CD4-positive, alpha-beta T cell treated with Interleukin-15 for 1 hour (primary cell): ENCODE data around the gene COL21A1.

Experiments
- DNase-seq: peaks from one replicate; pipeline ENCODE4 v3.0.0-alpha.2; 2020

COL21A1 gene

DNA sequence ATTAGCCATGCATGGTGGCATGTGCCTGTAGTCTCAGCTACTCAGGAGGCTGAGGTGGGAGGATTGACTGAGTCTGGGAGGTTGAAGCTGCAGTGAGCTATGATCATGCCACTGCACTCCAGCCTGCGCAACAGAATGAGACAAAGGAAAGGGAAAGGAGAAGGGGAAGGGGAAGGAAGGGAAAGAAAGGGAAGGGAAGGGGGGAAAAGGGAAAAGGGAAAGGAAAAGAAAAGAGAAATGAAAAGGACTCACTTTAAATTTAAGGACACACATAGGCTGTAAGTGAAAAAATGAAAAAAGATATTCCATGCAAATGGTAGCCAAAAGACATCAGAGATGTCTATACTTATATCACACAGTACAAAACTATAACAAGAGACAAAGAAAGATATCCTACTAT is 74.2 kb downstream of the COL21A1 start:
- DNase-seq = no peak

DNA sequence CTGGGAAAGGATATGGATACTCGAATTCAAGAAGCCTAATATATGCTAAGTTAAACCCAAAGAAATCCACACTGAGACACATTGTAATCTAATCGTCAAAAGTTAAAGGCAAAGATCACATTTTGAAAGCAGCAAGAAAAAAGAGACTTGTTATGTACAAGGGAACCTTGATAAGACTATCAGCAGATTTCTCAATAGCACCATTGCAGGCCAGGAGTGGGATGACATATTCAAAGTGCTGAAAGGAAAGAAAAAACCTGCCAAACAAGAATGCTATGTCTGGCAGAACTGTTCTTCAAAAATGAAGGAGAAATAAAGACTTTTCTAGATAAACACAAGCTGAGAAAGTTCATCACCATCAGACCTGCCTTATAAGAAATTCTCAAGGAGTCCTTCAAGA is 75.2 kb downstream of the COL21A1 start:
- DNase-seq = no peak

GRCh38 chr6:56169366-56169765 is 78.0 kb downstream of the COL21A1 start:
- no peak for DNase-seq

DNA sequence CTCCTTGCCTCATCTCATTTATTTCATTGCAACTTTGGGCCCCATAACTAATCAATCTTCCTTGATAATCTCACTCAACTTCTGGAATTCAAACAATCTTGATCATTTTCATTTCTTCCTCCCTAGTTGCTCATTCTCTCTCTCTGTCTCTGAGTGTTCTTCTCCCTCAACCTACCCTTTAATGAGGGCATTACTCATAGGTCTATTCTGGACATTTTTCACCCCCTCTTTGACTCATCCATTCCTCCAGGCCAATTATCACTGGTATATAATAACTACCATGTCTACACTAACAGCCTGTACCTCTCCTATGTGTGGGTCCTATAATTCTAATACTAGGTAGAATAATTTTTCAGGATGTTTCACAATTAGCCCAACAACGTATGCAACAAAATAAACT is 78.8 kb downstream of the COL21A1 start:
- no peak for DNase-seq

- DNase-seq = no peak
These were observed 85.3 kb downstream of the COL21A1 start for GRCh38 chr6:56162081-56162480.

- no peak for DNase-seq
These were observed 86.9 kb downstream of the COL21A1 start for GRCh38 chr6:56160489-56160888.

DNA sequence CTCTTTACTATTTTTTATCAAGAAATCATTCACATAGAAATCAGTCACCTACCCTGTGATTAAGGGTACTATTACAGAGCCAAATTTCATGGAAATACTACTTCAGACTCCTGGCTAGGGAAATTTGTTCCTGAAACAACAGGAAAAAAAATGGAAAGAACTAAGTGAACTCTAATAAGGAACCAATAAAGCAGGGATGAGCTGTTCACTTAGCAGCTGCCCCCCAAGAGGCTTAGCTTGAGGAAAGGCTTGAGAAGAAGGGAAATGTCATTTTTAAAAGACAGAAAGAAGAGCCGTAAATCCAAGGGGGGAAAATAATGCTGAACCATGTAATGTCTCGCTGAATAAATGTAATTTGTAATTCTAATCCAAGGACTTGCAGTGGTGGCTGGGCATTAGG is 88.8 kb downstream of the COL21A1 start:
- no peak for DNase-seq

GRCh38 chr6:56156643-56157042 is 90.7 kb downstream of the COL21A1 start:
- no peak for DNase-seq

GRCh38 chr6:56155634-56156141 is 91.7 kb downstream of the COL21A1 start:
- no peak for DNase-seq

DNA sequence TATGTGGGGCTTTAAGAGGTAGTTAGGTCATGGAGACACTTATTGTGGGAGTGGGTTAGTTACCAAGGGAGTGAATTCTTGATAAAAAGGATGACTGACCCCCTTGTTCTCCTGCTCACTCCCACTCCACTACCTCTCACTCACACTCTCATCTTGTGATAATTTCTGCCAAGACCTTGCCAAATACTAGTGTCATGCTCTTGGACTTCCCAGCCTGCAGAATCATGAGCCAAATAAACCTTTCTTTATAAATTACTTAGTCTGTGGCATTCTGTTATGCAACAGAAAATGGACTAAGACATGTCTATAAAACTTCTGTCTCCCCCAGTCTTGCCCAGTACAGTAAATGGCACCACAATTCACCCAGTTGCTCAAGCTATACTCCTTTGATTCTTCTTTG is 93.3 kb downstream of the COL21A1 start:
- DNase-seq = no peak

DNA sequence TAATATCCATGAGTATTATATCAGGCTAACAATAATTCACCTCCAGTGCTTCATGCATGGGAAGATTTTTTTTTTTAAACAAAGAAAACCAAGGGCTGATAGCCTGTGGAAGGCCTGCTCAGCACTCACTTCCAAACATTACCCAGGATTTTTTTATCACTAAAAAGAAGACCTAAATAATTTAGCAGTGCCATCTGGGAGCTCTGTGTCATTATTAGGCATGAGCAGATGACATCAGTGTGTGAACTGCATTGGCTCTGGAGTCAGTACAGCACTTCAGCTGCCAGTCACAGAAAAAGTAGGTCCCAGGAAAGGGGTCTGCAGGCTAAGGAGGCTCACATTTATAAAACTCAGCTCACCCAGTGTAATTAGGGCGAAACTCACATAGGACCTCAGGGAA is 94.8 kb downstream of the COL21A1 start:
- DNase-seq = no peak

DNA sequence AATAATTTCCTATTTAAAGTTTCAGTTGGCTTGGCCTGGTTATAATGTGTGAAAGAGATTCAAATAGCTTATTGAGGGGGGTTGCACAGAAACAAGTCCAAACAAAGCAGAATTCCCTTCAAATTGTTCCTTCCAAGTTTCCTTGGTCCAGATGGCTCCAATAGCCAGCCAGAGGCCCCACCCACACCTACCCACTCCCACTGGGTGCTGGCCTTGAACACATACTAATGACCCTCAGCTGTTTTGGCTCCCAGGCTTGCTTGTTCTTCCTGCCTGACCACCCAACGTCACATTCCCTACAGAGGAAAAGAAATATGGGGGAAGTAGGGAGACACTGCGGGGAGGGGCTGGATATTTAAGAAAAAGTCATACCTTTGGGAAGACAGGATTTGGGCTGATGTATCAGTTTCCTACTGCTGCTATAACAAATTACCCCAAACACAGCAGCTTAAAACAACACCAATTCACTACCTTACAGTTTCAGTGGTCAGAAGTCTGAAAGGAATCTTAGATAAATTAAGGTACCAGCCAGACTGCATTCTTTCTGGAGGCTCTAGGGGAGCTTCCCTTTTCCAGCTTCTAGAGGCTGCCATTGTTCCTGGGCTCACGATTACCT is 95.7 kb downstream of the COL21A1 start:
- DNase-seq = no peak

- no peak for DNase-seq
These were observed 98.7 kb downstream of the COL21A1 start for GRCh38 chr6:56148488-56149186.

GRCh38 chr6:56147766-56148165 is 99.6 kb downstream of the COL21A1 start:
- DNase-seq = no peak

GRCh38 chr6:56146086-56146485 is 101.3 kb downstream of the COL21A1 start:
- no peak for DNase-seq

DNA sequence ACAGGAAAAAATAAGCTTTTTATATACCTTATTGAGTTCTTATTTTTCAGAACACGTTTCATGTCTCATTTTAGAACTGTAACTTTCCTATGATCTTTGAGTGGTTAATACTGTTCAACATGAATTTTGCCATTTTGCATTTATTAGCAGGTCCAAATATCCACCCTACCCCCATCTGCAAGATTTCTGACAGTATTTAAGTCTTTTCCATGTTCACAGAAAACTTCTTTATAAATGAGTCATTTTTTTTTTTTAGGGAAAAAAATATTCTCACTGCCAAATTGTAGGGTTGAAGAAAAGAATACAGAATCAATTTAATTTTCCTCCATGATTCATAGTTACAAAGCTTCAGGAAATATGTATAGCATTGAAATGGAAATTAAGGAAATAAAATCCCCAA is 101.8 kb downstream of the COL21A1 start:
- no peak for DNase-seq

GRCh38 chr6:56144538-56145324 is 102.6 kb downstream of the COL21A1 start:
- no peak for DNase-seq

- no peak for DNase-seq
These were observed 103.6 kb downstream of the COL21A1 start for GRCh38 chr6:56143796-56144195.

DNA sequence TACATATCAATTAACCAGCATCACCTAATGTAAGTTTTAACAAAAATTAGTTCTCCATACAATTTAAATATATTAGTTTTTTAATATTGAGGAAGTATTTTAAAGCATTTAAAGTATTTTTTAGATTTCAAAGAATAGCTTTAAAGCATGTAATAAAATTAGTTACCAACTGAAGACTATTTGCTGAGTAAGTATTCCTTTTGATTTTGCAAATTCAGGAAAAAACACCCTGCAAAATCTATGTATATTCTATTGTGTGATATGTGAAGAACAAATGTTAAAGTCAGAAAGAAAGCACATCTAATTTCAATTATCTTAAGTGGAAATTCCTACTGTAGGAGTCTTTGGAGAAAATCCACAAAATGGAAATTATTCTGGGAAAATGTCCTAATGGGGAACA is 107.3 kb downstream of the COL21A1 start:
- DNase-seq = no peak

DNA sequence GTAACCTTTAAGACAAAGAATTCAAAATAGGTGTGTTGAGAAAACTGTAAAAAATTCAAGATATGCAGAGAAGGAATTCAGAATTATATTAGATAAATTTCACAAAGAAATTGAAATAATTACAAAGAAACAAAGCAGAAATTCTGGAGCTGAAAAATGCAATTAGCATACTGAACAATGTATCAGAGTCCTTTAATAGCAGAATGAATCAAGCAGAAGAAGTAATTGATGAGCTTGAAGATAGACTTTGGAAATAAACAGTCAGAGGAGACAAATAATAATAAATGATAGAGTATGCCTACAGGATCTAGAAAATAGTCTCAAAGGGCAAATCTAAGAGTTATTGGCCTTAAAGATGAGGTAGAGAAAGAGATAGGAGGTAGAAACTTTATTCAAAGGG is 131.7 kb downstream of the COL21A1 start:
- DNase-seq = no peak

GRCh38 chr6:56109149-56109548 is 138.2 kb downstream of the COL21A1 start:
- DNase-seq = no peak

DNA sequence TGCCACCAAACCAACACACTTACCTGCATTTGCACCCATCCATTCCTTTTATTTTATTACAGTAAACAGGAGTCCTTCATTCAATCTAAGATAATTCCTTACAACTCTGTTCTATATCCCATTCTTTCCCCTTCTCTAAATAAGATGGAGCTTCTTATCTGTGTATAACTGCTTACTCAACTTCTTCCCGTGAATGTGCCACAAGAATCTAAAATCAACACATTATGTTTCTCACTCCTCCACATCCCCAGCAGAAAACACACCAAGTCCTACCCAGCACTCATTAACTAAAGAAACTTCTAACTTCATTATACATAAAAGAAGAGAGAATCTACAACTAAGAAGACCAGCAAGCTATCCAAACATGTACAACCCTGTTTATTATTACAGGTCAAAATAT is 141.1 kb downstream of the COL21A1 start:
- DNase-seq = no peak

DNA sequence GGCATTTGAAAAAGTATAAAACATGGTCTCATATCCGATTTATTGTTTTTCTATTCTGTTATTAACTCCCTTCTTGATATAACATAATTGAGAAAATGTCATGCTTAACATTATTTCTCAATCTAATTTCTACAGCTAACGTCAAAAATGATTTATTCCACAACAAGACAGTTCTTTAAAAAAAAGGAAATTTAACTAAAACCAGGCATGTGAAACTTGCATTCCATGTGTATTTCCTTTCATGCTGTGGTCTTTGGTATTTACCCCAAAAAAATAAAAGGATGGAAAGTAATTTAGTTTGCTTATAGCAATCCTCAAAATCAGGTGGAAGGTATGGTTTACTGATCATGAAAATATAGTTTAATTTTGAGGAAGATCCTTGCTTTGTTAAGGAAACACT is 142.8 kb downstream of the COL21A1 start:
- DNase-seq = no peak

- no peak for DNase-seq
These were observed 145.2 kb downstream of the COL21A1 start for GRCh38 chr6:56102216-56102615.
